ENCODE measurements around the gene TNFRSF4.
"Not testable (repeated sequence)": the region's sequence is repeated elsewhere in the genome, so short reads cannot be mapped to it uniquely, and the experiment has no call there.

The TNFRSF4 gene

DNA sequence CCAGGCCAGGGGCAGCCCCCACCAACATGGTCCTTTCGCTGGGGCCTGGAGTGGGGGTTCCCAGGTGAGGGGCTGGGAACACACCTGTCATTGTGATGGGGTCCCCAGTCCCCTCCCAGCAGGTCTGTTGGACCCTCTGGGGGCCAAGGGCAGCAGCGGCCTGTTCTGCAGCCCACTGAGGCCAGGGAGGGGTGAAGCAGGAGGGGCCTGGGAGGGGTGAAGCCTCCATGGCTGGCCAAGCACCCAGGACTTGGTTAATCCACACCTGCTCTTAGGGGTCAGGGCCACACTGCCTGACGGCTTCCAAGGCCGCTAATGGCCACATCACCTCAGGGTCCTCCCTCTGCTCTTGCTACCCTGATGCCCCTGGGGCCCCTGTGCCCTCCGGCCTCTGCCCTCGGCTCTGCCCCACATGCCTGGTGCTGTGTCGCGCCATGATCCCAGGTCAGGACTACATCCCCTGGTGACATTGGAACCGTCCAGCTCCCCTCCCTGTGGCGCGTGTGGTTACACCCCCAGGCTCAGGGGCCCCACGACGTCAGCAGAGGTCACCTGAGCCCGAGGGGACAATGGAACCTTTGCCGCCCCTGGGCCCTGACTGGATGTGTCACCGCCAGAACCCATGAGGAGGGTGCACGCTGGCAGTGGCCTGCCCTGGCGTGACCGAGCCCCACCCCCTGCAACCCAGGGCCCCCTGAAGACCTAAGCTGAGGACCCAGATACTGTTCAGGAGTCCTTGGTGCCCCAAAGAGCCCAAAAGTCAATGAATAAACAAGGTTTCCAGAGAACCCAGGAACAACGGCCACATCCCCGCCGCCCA lies 14.6 kb downstream of the TNFRSF4 start:
- H3K9ac ChIP-seq (ENCODE audit: low read depth, low read length): no peak overlapping the region
- no peaks in the 10 kb centered on the region for H3K4me1 ChIP-seq (ENCODE audit: insufficient read depth, low read length)
- no peaks in the 10 kb centered on the region for H3K36me3 ChIP-seq (ENCODE audit: insufficient read depth, low read length)
- no peaks in the 10 kb centered on the region for H3K9me3 ChIP-seq (ENCODE audit: control insufficient read depth, insufficient read depth, low read length)

DNA sequence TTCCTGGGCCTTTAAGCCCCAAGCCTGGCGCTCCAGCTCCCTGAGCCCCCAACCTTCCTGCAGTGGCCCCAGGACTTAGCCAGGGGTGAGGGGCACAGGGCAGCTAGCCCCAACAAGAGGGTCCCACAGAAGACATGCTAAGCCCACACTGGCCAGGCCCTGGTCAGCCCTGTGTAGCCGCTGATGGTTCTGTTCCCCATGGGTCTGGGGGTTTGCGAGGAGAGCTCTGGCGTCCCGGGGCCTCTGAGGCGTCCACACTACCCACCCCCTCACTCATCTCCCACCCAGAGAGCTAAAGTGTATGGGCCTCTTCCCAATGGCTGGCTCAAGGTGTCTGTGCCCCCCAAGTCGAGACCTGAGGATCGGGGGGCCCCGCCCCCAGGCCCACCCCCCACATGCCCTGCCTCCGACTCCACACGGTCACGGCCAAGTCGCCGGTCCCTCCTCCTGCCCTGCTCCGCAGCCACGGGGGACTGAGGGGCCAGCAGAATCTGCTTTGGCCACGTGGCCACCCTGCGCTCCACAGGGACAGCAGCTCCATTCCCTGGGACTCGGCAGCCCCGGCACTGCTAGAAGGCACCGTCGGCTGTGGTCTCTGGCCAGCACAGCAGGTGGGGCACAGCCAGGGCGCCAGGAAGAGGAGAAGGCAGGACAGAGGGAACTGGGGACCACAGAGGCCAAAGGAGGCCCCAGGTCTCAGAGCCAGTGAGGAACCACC lies 15.4 kb downstream of the TNFRSF4 start:
- H3K4me1 ChIP-seq (ENCODE audit: insufficient read depth, low read length): no peaks in the 10 kb centered on the region
- no peaks in the 10 kb centered on the region for H3K9me3 ChIP-seq (ENCODE audit: control insufficient read depth, insufficient read depth, low read length)
- no peak overlapping the region for H3K9ac ChIP-seq (ENCODE audit: low read depth, low read length)
- no peaks in the 10 kb centered on the region for H3K36me3 ChIP-seq (ENCODE audit: insufficient read depth, low read length)

DNA sequence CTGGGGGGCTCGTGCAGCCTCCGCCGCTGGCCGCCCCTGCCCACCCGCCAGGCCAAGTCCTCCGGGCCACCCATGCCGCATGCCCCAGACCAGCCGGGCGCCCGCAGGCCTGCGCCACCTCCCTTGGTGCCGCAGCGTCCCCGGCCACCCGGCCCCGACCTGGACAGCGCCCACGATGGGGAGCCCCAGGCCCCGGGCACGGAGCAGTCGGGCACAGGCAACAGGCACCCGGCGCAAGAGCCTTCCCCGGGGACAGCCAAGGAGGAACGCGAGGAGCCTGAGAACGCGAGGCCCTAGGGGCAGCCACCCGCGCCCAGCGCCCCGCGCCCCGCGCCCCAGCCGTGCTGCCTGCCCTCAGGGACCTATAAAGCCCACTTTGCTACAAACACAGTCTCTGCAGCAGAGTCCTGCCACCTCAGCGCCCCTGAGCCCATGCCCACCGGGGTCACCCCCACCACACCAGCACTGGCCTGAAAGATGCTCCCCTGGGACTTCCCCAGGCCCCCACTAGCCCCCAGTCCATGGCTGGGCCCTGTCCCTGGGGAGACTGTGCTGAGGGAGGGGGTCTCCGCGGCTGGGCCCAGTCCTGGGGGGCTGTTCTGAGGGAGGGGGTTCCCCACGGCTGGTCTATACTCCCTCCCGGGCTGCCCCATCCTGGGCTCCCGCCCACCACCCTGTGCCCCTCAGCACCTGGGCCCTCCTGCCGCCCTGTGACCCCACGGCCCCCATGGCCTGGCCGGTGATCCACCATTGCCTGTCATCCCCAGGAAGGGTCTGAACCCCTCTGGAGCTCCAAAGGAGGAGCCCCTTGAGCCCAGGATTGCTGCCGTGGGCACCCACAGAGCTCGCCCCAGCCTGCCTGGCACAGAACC lies 16.2 kb downstream of the TNFRSF4 start:
- no peaks in the 10 kb centered on the region for H3K9me3 ChIP-seq (ENCODE audit: control insufficient read depth, insufficient read depth, low read length)
- H3K9ac ChIP-seq (ENCODE audit: low read depth, low read length): no peak overlapping the region
- no peaks in the 10 kb centered on the region for H3K36me3 ChIP-seq (ENCODE audit: insufficient read depth, low read length)
- H3K4me1 ChIP-seq (ENCODE audit: insufficient read depth, low read length): no peaks in the 10 kb centered on the region

DNA sequence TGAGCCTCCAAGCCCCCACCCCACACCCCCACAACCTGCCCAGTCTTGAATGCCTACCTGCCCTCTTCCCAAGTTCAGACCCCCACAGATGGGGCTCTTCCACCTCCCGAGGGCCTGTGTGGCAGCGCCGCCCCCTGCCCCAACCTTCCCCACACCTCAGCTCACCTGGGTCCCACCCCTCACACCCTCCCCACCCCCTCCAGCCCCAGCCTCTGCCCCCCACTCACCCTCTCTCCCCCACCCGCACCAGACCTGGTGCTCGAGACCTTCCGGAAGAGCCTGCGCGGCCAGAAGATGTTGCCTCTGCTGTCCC lies 16.8 kb downstream of the TNFRSF4 start:
- Histone ChIP-seq H3K9me3 (ENCODE audit: control insufficient read depth, insufficient read depth, low read length) (no peaks in the 10 kb centered on the region), H3K9ac (ENCODE audit: low read depth, low read length) (no peak overlapping the region), H3K4me1 (ENCODE audit: insufficient read depth, low read length) (no peaks in the 10 kb centered on the region), H3K36me3 (ENCODE audit: insufficient read depth, low read length) (no peaks in the 10 kb centered on the region)

DNA sequence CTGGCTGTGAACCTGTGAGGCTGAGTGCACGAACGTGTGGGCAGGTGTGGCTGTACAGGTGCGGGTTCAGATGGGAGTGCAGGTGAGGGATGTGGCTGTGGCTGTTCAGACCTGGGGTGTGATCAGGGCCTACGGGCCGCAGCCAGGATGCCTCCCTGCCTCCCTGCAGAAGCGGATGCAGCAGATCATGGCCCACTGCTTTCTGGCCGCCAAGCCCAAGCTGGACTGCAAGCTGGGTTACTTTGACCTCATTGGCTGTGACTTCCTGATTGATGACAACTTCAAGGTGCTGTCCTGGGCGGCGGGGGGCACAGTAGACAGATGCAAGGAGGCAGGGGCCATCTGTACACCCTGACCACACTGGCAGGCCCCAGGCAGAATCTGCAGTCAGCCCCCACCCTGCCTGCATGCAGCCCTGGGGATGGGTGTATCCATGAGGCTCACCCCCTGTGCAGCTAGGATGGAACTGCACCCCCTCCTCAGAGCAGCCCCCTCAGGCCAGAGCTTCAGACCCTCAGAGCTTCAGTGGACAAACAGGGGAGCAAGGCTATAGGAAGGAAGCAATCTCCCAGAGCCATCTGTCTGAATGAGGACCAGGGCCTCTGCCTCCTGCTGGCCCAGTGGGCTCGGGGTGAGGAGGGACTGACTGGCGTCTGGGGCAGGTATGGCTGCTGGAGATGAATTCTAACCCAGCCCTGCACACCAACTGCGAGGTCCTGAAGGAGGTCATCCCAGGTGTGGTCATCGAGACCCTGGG lies 17.3 kb downstream of the TNFRSF4 start:
- H3K4me1 ChIP-seq (ENCODE audit: insufficient read depth, low read length): no peaks in the 10 kb centered on the region
- H3K36me3 ChIP-seq (ENCODE audit: insufficient read depth, low read length): no peaks in the 10 kb centered on the region
- H3K9me3 ChIP-seq (ENCODE audit: control insufficient read depth, insufficient read depth, low read length): no peaks in the 10 kb centered on the region
- H3K9ac ChIP-seq (ENCODE audit: low read depth, low read length): no peak overlapping the region

DNA sequence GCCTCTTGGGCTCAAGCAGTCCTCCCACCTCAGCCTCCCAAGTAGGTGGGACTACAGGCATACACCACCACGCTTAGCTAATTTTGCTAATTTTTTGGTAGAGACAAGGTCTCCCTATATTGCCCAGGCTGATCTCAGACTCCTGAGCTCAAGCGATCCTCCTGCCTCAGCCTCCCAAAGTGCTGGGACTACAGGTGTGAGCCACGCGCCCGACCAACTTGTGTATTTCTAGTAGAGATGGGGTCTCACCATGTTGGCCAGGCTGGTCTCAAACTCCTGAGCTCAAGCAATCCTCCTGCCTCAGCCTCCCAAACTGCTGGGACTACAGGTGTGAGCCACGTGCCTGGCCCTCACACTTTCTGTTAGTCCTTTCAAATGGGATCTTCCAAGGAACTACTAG lies 18.2 kb downstream of the TNFRSF4 start:
- H3K36me3 ChIP-seq (ENCODE audit: insufficient read depth, low read length); H3K4me1 ChIP-seq (ENCODE audit: insufficient read depth, low read length); H3K9ac ChIP-seq (ENCODE audit: low read depth, low read length); H3K9me3 ChIP-seq (ENCODE audit: control insufficient read depth, insufficient read depth, low read length): not testable (repeated sequence)

DNA sequence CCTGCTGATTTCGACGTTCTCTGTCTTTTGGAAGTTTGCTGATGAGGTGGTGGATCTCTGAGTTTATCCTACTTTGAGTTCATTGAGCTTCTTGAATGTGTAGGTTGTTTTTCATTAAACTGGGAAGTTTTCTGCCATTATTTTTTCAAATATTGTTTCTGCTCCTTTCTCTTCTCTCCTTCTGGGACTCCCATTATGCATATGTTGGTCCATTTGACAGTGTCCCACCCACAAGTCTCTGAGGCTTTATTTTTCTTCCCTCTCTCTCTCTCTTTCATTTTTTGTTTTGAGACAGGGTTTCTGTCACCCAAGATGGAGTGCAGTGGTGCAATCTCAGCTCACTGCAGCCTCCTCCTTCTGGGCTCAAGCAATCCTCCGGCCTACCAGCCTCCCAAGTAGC lies 19.2 kb downstream of the TNFRSF4 start:
- H3K36me3 ChIP-seq (ENCODE audit: insufficient read depth, low read length): no peaks in the 10 kb centered on the region
- peaks cover 3% of the 10 kb centered on the region for H3K9me3 ChIP-seq (ENCODE audit: control insufficient read depth, insufficient read depth, low read length)
- no peaks in the 10 kb centered on the region for H3K4me1 ChIP-seq (ENCODE audit: insufficient read depth, low read length)
- no peak overlapping the region for H3K9ac ChIP-seq (ENCODE audit: low read depth, low read length)

DNA sequence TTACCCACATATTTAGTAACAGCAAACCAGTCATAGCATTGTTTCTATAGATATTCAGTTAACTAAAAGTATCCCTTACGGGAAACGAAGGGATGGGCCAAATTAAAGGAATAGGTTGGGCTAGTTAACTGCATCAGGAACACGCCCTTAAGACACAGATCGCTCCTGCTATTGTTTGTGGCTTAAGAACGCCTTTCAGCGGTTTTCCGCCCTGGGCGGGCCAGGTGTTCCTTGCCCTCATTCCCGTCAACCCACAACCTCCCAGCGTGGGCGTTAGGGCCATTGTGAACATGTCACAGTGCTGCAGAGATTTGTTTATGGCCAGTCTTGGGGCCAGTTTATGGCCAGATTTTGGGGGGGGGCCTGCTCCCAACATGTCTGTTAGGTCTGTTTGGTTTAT lies 22.2 kb downstream of the TNFRSF4 start:
- H3K9me3 ChIP-seq (ENCODE audit: control insufficient read depth, insufficient read depth, low read length): peaks cover 3% of the 10 kb centered on the region
- H3K4me1 ChIP-seq (ENCODE audit: insufficient read depth, low read length): no peaks in the 10 kb centered on the region
- no peaks in the 10 kb centered on the region for H3K36me3 ChIP-seq (ENCODE audit: insufficient read depth, low read length)
- H3K9ac ChIP-seq (ENCODE audit: low read depth, low read length): no peak overlapping the region

DNA sequence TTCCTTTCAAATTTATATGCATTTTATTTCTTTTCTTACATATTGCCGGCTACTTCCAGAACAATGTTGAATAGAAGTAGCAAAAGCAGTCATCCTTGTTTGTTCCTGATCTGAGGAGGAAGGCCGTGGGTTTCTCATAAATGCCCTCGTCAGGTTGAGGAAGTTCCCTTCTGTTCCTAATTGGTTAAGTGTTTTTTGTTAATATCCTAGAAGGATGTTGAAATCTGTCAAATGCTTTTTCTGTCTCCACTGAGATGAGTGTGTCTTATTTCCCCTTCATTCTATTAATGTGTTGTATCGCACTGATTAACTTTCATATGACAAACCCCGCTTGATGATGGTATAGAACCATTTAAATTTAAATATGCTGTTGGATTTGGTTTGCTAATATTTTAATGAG lies 24.8 kb downstream of the TNFRSF4 start:
- Histone ChIP-seq H3K36me3 (ENCODE audit: insufficient read depth, low read length) (no peaks in the 10 kb centered on the region), H3K9me3 (ENCODE audit: control insufficient read depth, insufficient read depth, low read length) (peaks cover 3% of the 10 kb centered on the region)

DNA sequence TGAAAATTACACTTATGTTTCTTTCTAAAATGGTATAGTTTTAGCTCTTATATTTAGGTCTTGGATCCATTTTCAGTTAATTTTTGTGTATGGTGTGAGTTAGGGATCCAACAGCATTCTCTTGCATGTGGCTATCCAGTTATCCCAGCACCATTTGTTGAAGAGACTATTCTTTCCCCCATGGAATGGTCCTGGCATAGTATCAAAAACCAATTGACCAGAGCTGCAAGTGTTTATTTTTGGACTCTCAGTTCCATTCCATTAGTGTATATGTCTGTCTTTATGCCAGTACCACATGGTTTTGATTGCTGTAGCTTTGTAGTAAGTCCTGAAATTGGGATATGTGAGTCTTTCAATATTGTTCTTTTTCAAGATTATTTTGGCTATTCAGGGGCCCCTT lies 26.0 kb downstream of the TNFRSF4 start:
- H3K36me3 ChIP-seq (ENCODE audit: insufficient read depth, low read length): no peaks in the 10 kb centered on the region
- no peaks in the 10 kb centered on the region for H3K4me1 ChIP-seq (ENCODE audit: insufficient read depth, low read length)
- H3K9ac ChIP-seq (ENCODE audit: low read depth, low read length): no peak overlapping the region
- peaks cover 3% of the 10 kb centered on the region for H3K9me3 ChIP-seq (ENCODE audit: control insufficient read depth, insufficient read depth, low read length)

More for the DNA sequence above, 24.8 kb downstream of the TNFRSF4 start:
- H3K9ac ChIP-seq (ENCODE audit: low read depth, low read length): no peak overlapping the region
- no peaks in the 10 kb centered on the region for H3K4me1 ChIP-seq (ENCODE audit: insufficient read depth, low read length)

DNA sequence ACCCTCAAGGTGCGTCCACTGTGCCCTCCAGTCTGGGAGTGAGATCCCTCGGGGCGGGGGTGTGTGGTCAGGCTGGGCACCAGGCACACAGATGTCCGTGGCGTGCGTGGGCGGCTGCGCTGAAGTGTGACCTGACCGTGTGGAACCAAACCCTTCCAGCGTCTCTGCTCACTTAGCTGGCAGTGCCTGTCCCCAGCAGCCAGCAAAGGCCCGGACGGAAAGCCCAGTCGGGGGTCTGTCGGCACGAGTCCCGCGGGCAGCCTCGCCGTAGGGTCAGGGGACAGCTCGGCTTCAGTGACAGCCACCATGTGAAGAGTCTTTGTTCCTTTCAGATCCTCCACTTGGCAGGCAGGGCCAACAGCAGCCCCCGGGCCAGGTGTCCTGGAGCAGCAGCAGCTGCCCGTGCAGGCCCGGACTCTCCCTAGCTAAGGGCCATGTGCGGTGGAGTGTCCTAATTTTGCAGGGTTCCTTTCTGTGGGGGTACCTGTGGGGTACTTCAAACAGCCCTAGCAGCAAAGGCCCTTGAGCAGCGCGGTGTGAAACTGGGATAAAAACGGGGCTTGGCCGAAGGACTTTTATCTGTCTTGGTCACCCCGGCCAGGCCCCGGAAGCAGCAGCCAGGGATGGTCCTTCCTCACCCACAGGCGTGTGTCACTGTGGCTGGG lies 28.7 kb downstream of the TNFRSF4 start:
- Histone ChIP-seq H3K4me1 (ENCODE audit: insufficient read depth, low read length) (no peaks in the 10 kb centered on the region), H3K9ac (ENCODE audit: low read depth, low read length) (no peak overlapping the region), H3K9me3 (ENCODE audit: control insufficient read depth, insufficient read depth, low read length) (no peaks in the 10 kb centered on the region), H3K36me3 (ENCODE audit: insufficient read depth, low read length) (no peaks in the 10 kb centered on the region)

DNA sequence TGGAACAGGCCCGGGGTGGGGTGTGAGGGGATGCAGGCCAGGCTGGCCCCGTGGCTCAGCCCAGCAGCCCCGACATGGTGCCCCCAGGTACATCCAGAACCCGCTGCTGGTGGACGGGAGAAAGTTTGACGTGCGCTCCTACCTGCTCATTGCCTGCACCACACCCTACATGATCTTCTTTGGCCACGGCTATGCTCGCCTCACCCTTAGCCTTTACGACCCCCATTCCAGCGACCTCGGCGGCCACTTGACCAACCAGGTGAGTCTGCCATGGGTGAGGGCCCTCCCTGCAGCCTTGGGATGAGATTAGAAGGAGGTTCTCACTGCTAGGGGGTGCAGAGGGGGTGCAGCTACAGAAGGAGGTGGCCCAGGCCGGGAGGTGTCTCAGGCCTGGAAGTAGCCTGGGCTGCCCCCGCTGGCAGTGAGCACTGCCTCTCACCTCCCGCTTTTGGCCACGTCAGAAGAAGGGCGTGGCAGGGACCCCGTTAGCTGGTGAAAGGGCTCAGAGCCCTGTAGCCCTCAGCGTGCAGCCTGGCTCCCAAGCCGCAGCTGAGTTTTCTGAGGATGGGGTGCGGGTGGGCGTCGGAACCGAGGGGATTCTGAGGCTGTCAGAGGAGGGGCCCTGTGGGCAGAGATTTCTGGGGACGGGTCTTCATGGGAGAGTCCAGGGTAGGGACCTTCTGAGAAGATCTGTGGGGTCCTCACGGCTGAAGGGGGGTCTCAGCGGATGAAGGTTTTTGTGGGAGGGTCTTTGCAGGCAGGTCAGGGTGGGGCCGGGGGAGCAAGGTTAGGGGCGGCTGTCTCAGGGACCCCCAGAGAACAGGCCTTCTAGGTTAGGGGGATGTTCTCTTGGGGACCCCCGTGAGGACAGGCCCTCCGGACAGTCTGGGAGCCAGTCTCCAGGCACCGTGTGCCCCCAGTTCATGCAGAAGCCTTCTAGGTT lies 29.8 kb downstream of the TNFRSF4 start:
- Histone ChIP-seq H3K9me3 (ENCODE audit: control insufficient read depth, insufficient read depth, low read length) (no peaks in the 10 kb centered on the region), H3K36me3 (ENCODE audit: insufficient read depth, low read length) (no peaks in the 10 kb centered on the region), H3K9ac (ENCODE audit: low read depth, low read length) (no peak overlapping the region), H3K4me1 (ENCODE audit: insufficient read depth, low read length) (no peaks in the 10 kb centered on the region)

DNA sequence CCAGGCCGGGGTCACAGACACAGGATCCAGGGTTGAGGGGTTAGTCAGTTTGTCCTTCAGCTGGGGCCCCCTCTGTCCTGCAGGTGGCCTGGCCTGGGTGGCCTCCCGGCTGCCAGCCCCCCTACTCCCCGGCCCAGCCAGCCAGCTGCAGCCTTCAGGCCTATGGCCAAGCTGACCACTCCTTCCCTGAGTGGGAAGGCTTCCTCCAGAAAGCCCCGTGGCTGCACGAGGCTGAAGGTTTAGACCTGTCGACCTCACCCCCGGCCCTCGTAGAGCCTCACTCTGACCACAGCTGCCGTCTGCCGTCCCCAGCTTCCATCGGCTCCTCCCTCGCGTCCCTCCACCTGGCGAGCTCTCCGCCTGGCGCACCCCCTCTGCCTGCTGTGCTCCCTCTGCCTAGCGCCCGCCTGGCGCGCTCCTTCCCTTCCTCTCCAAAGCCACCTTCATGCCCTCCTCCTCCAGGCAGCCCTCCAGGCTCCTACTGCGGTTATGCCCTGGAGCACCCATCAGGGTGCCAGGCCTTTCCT lies 30.7 kb downstream of the TNFRSF4 start:
- H3K9ac ChIP-seq (ENCODE audit: low read depth, low read length): no peak overlapping the region
- H3K4me1 ChIP-seq (ENCODE audit: insufficient read depth, low read length): no peaks in the 10 kb centered on the region
- no peaks in the 10 kb centered on the region for H3K9me3 ChIP-seq (ENCODE audit: control insufficient read depth, insufficient read depth, low read length)
- no peaks in the 10 kb centered on the region for H3K36me3 ChIP-seq (ENCODE audit: insufficient read depth, low read length)

Data from ES-I3 (cell line).